ENCODE data around the gene CDH8. TPM values are rescaled to one million over a fixed set of nuclear protein-coding genes. Genes with fewer than 3 reads are reported as not detected.
"Not testable (repeated sequence)": the region's sequence is repeated elsewhere in the genome, so short reads cannot be mapped to it uniquely, and the experiment has no call there.

Gene CDH8
- total and polyA plus RNA-seq, 2 donors (not counting 1 experiment from before 2014, with no cell fraction given): not detected

DNA sequence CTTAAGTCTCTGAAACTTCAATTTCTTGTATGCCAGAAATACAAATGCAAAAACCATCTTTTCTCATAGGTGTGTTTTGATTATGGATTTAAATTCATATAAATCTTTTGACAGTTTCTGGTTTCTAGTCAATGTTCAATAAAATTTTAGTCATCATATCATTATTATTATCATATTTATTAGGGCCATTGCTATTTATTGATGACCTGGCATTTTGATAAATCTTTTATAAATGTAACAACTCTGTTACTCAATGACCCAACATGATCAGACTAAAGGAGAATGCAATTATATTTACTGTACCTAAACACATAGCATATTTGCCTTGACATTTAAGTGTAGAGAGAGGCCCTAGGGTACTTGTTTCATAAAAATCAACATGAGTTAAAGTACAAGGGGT, 320.8 kb downstream of the CDH8 start:
- H3K9me3 ChIP-seq (ENCODE audit: control extremely low read depth in 1 of 3, control insufficient read depth in 2 of 3, insufficient read depth in 1 of 3, low read length in 2 of 3): peaks cover 0 to 1% (median 0%) of the 10 kb centered on the region in 3 donors
- H3K27me3 Mint-ChIP-seq: no peaks in the 10 kb centered on the region
- no peak overlapping the region for H3K27ac ChIP-seq (ENCODE audit: low read length in 2 of 2)
- intact Hi-C loops (cut with micrococcal nuclease): no loop called here
- H3K79me2 ChIP-seq (ENCODE audit: control insufficient read depth, insufficient read depth, low read length): no peaks in the 10 kb centered on the region
- DNase-seq (no peak), ATAC-seq (ENCODE audit: low read depth) (no peak)
- no peaks in the 10 kb centered on the region for H3K4me1 ChIP-seq (ENCODE audit: control insufficient read depth in 2 of 2, insufficient read depth in 2 of 2, low read length in 2 of 2)
- H3K4me1 Mint-ChIP-seq: no peaks in the 10 kb centered on the region
- H2AFZ ChIP-seq (ENCODE audit: insufficient read depth, low read depth, low read length, poor library complexity, severe bottlenecking): no peak overlapping the region
- ChIA-PET CTCF (no interaction called here), POLR2A (no interaction called here)
- no peaks in the 10 kb centered on the region for H4K20me1 ChIP-seq (ENCODE audit: control insufficient read depth, insufficient read depth, low read length, poor library complexity, severe bottlenecking)
- H3K4me2 ChIP-seq (replicated peaks; ENCODE audit: low read depth, low read length, poor library complexity, severe bottlenecking): no peak overlapping the region
- no peaks in the 10 kb centered on the region for H3K36me3 ChIP-seq (replicated peaks in 1 of 2; ENCODE audit: control extremely low read depth in 1 of 2, control insufficient read depth in 1 of 2, extremely low read depth in 1 of 2, insufficient read depth in 2 of 2, low read length in 1 of 2)
- no peak overlapping the region for H3K9ac ChIP-seq (ENCODE audit: low read length)
- no peak for TF ChIP-seq EZH2 (IDR thresholded peaks at IDR 0.05; ENCODE audit: borderline replicate concordance, insufficient read depth, low read depth, low read length, poor library complexity, severe bottlenecking)
- TF ChIP-seq, protein P1, sequence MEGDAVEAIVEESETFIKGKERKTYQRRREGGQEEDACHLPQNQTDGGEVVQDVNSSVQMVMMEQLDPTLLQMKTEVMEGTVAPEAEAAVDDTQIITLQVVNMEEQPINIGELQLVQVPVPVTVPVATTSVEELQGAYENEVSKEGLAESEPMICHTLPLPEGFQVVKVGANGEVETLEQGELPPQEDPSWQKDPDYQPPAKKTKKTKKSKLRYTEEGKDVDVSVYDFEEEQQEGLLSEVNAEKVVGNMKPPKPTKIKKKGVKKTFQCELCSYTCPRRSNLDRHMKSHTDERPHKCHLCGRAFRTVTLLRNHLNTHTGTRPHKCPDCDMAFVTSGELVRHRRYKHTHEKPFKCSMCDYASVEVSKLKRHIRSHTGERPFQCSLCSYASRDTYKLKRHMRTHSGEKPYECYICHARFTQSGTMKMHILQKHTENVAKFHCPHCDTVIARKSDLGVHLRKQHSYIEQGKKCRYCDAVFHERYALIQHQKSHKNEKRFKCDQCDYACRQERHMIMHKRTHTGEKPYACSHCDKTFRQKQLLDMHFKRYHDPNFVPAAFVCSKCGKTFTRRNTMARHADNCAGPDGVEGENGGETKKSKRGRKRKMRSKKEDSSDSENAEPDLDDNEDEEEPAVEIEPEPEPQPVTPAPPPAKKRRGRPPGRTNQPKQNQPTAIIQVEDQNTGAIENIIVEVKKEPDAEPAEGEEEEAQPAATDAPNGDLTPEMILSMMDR (IDR thresholded peaks at IDR 0.05): no peak
- H3K9me3 Mint-ChIP-seq (ENCODE audit: insufficient read depth): no peaks in the 10 kb centered on the region
- H3K4me3 Mint-ChIP-seq: no peak overlapping the region
- H3K4me3 ChIP-seq (ENCODE audit: control extremely low read depth in 1 of 5, extremely low read depth in 1 of 5, insufficient read depth in 1 of 5, low read depth in 2 of 5, low read length in 4 of 5): no peak overlapping the region
- H3K27ac Mint-ChIP-seq: no peak overlapping the region
- no peaks in the 10 kb centered on the region for H3K27me3 ChIP-seq (replicated peaks in 1 of 4; ENCODE audit: control extremely low read depth in 1 of 4, control insufficient read depth in 3 of 4, insufficient read depth in 4 of 4, low read length in 3 of 4)

DNA sequence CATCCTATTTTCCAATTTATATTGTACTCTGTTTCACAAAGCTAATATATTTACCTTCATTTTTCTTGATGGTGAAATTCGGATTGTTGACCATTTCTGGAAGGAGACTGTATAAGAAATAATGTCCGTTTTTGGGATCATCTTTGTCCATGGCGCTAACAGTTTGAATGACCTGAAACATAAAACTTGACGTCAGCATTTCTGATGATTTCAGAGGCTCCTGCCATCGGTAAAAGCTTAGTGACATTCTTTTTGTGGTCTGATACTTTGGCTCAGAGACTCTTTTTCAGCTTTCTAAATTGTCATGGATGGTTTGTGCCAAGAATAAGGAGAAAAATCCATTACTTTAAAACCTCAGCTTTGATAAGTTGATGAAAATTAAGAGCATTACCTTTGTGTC, 322.5 kb downstream of the CDH8 start:
- Histone ChIP-seq H3K9ac (ENCODE audit: low read length) (no peak overlapping the region), H3K79me2 (ENCODE audit: control insufficient read depth, insufficient read depth, low read length) (no peaks in the 10 kb centered on the region), H3K4me2 (replicated peaks; ENCODE audit: low read depth, low read length, poor library complexity, severe bottlenecking) (no peak overlapping the region), H3K27ac (ENCODE audit: low read length in 2 of 2) (no peak overlapping the region), H3K36me3 (replicated peaks in 1 of 2; ENCODE audit: control extremely low read depth in 1 of 2, control insufficient read depth in 1 of 2, extremely low read depth in 1 of 2, insufficient read depth in 2 of 2, low read length in 1 of 2) (no peaks in the 10 kb centered on the region), H3K4me3 (ENCODE audit: control extremely low read depth in 1 of 5, extremely low read depth in 1 of 5, insufficient read depth in 1 of 5, low read depth in 2 of 5, low read length in 4 of 5) (no peak overlapping the region), H3K4me1 (ENCODE audit: control insufficient read depth in 2 of 2, insufficient read depth in 2 of 2, low read length in 2 of 2) (no peaks in the 10 kb centered on the region), H2AFZ (ENCODE audit: insufficient read depth, low read depth, low read length, poor library complexity, severe bottlenecking) (no peak overlapping the region), H3K27me3 (replicated peaks in 1 of 4; ENCODE audit: control extremely low read depth in 1 of 4, control insufficient read depth in 3 of 4, insufficient read depth in 4 of 4, low read length in 3 of 4) (no peaks in the 10 kb centered on the region), H4K20me1 (ENCODE audit: control insufficient read depth, insufficient read depth, low read length, poor library complexity, severe bottlenecking) (no peaks in the 10 kb centered on the region), H3K9me3 (ENCODE audit: control extremely low read depth in 1 of 3, control insufficient read depth in 2 of 3, insufficient read depth in 1 of 3, low read length in 2 of 3) (peaks cover 0 to 1% (median 0%) of the 10 kb centered on the region in 3 donors)
- DNase-seq (no peak), ATAC-seq (ENCODE audit: low read depth) (no peak)
- ChIA-PET CTCF (no interaction called here), POLR2A (no interaction called here)
- TF ChIP-seq EZH2 (IDR thresholded peaks at IDR 0.05; ENCODE audit: borderline replicate concordance, insufficient read depth, low read depth, low read length, poor library complexity, severe bottlenecking): no peak
- TF ChIP-seq, protein P1 (IDR thresholded peaks at IDR 0.05): no peak
- no peaks in the 10 kb centered on the region for H3K4me1 Mint-ChIP-seq
- H3K4me3 Mint-ChIP-seq: no peak overlapping the region
- H3K27ac Mint-ChIP-seq: no peak overlapping the region
- H3K9me3 Mint-ChIP-seq (ENCODE audit: insufficient read depth): no peaks in the 10 kb centered on the region
- 100% methylated on average over 3 of the region's 5 CpGs for WGBS (ENCODE audit: insufficient coverage)
- intact Hi-C loops (cut with micrococcal nuclease): no loop called here
- no peaks in the 10 kb centered on the region for H3K27me3 Mint-ChIP-seq

DNA sequence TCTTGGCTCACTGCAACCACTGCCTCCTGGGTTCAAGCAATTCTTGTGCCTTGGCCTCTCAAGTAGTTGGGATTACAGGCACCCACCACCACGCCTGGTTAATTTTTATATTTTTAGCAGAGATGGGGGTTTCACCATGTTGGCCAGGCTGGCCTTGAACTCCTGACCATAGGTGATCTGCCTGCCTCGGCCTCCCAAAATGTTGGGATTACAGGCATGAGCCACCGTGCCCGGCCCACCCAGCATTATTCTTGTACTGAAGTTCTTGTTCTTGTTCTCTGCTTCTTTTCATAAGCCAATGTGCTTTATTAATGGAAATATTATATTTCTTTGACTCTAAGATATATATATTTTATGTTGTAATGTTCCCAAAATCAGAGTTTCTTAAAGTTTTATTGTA, 336.6 kb downstream of the CDH8 start:
- H3K4me3 Mint-ChIP-seq; H3K27ac Mint-ChIP-seq; H3K79me2 ChIP-seq (ENCODE audit: control insufficient read depth, insufficient read depth, low read length); H3K9me3 Mint-ChIP-seq (ENCODE audit: insufficient read depth); H3K4me1 ChIP-seq (ENCODE audit: control insufficient read depth in 2 of 2, insufficient read depth in 2 of 2, low read length in 2 of 2); H3K9me3 ChIP-seq (ENCODE audit: control extremely low read depth in 1 of 3, control insufficient read depth in 2 of 3, insufficient read depth in 1 of 3, low read length in 2 of 3); POLR2A ChIA-PET; H3K36me3 ChIP-seq (replicated peaks in 1 of 2; ENCODE audit: control extremely low read depth in 1 of 2, control insufficient read depth in 1 of 2, extremely low read depth in 1 of 2, insufficient read depth in 2 of 2, low read length in 1 of 2); H4K20me1 ChIP-seq (ENCODE audit: control insufficient read depth, insufficient read depth, low read length, poor library complexity, severe bottlenecking); H2AFZ ChIP-seq (ENCODE audit: insufficient read depth, low read depth, low read length, poor library complexity, severe bottlenecking); DNase-seq; H3K9ac ChIP-seq (ENCODE audit: low read length); H3K4me2 ChIP-seq (replicated peaks; ENCODE audit: low read depth, low read length, poor library complexity, severe bottlenecking); ATAC-seq (ENCODE audit: low read depth); H3K27ac ChIP-seq (ENCODE audit: low read length in 2 of 2); H3K27me3 Mint-ChIP-seq; CTCF ChIA-PET; H3K27me3 ChIP-seq (replicated peaks in 1 of 4; ENCODE audit: control extremely low read depth in 1 of 4, control insufficient read depth in 3 of 4, insufficient read depth in 4 of 4, low read length in 3 of 4); H3K4me1 Mint-ChIP-seq; intact Hi-C loops (cut with micrococcal nuclease); H3K4me3 ChIP-seq (ENCODE audit: control extremely low read depth in 1 of 5, extremely low read depth in 1 of 5, insufficient read depth in 1 of 5, low read depth in 2 of 5, low read length in 4 of 5): not testable (repeated sequence)
- WGBS (ENCODE audit: insufficient coverage): 85% methylated on average over 2 of the region's 4 CpGs
